ENCODE data around the gene SMIM41. TPM values are rescaled to one million over a fixed set of nuclear protein-coding genes. Genes with fewer than 3 reads are reported as not detected.

Gene SMIM41
- total RNA-seq, 1 donor from 2014 or later = not detected

- DNase-seq = peak; percentile 93
Measured at GRCh38 chr12:52050758-52051541, 28.6 kb upstream of the SMIM41 start, which contains the start of gene NR4A1. Gene NR4A1, plus strand, starts transcription at chr12:52051442. Its CDS starts 2,887 bp downstream, at chr12:52054329.

- DNase-seq = no peak
Measured at GRCh38 chr12:52052468-52053186, 26.9 kb upstream of the SMIM41 start.

- no peak for DNase-seq
Measured at GRCh38 chr12:52053536-52054209, 25.8 kb upstream of the SMIM41 start.

- DNase-seq = no peak
Measured at GRCh38 chr12:52054231-52054832, 25.2 kb upstream of the SMIM41 start.

GRCh38 chr12:52054833-52055730, 24.4 kb upstream of the SMIM41 start:
- no peak for DNase-seq

GRCh38 chr12:52055731-52056711, 23.5 kb upstream of the SMIM41 start:
- no peak for DNase-seq

GRCh38 chr12:52056801-52057637, 22.5 kb upstream of the SMIM41 start:
- peak; percentile 23 for DNase-seq

- DNase-seq = no peak
Measured at GRCh38 chr12:52057638-52058576, 21.6 kb upstream of the SMIM41 start.

GRCh38 chr12:52058631-52059361, 20.7 kb upstream of the SMIM41 start:
- DNase-seq = no peak

GRCh38 chr12:52059582-52060497, 19.7 kb upstream of the SMIM41 start:
- DNase-seq = peak; percentile 64

- DNase-seq = no peak
Measured at GRCh38 chr12:52060498-52061177, 18.9 kb upstream of the SMIM41 start.

- no peak for DNase-seq
Measured at GRCh38 chr12:52061470-52062166, 17.9 kb upstream of the SMIM41 start.

- no peak for DNase-seq
Measured at GRCh38 chr12:52062167-52063081, 17.1 kb upstream of the SMIM41 start.
